A204.1 (cell line): ENCODE measurements around the gene COL6A5.
"Not testable (repeated sequence)": the region's sequence is repeated elsewhere in the genome, so short reads cannot be mapped to it uniquely, and the experiment has no call there.

Experiments used
- FAIRE-seq: peaks from 2 replicates; lab custom pipeline; 2012; peaks lifted over from hg19 to GRCh38; lab: Jason Lieb, UNC

Gene COL6A5

GRCh38 chr3:130345487-130346079, at the start of gene COL6A5:
TSS of gene COL6A5 (plus strand) at chr3:130345672. CDS start at chr3:130373639, 27,967 bp downstream.
- FAIRE-seq, result no peak

- FAIRE-seq, result no peak
Measured at GRCh38 chr3:130299531-130299930, 45.9 kb upstream of the COL6A5 start.

GRCh38 chr3:130300888-130301287, 44.6 kb upstream of the COL6A5 start:
- no peak for FAIRE-seq

GRCh38 chr3:130310109-130310508, 35.4 kb upstream of the COL6A5 start:
- no peak for FAIRE-seq

DNA sequence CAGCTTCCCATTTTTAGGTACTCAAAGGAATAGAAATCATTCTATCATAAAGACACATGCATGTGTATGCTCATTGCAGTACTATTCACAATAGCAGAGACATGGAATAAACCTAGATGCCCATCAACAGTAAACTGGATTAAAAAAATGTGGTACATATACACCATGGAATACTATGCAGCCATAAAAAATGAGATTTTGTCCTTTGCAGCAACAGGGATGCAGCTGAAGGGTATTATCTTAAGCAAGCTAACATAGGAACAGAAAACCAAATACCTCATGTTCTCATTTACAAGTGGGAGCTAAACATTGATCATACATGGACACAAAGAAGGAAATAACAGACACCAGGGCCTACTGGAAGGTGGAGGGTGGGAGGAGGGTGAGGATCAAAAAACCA, 33.1 kb upstream of the COL6A5 start:
- FAIRE-seq, result no peak

GRCh38 chr3:130316169-130316568, 29.3 kb upstream of the COL6A5 start:
- no peak for FAIRE-seq

DNA sequence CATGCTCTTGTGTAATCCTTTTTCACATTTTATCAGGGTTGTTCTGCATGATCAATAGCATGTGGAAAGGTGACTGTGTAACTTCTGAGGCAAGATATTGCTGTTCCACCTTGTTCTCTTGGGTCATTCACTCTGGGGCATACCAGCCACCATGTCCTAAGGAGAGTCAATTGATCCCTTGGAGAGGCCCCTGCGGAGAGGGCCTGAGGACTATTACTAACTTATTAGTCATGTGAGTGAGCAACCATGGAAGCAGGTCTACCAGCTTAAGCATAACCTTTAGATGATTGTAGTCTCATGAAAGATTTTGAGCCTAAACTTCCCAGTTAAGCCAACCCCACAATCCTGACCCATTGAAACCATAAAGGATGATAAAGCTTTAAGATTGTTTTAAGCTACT, 22.0 kb upstream of the COL6A5 start:
- FAIRE-seq, result no peak

DNA sequence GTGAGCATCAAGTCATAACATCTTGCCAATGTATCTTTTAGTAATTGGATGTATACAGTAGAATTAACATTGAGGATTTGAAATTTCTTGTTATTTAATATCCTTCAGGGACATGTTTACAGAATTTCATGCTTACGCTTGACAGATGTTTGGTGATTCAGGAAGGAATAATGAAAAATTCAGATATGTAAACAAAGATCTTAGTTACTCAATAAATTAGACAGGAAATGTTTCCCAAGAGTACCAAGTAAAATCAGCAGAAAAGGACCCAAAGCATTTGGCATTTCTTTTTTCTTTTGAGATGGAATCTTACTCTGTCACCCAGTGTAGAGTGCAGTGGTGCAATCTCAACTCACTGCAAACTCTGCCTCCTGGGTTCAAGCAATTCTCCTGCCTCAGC, 4.7 kb upstream of the COL6A5 start:
- no peak for FAIRE-seq

DNA sequence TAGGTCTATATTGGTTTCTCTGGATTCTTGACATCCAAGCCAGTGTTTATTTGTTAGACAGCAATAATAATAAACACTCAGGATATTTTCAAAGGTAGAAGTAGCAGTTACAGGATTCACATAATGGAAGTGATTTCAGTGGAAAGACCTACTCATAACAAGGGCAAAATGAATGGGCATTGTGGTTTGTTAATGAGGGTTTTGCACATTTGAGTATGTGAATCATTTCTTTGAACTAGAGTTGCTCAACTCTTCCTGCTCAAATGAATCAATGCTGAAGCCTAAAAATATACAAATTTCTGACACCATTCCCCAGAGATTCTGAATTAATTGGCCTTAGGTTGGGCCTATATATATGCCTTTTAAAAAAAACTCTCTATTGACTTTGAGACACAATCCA, 4.1 kb upstream of the COL6A5 start:
- no peak for FAIRE-seq

GRCh38 chr3:130341882-130342281, 3.6 kb upstream of the COL6A5 start:
- FAIRE-seq, result no peak

GRCh38 chr3:130342821-130343661, 2.4 kb upstream of the COL6A5 start:
- FAIRE-seq, result no peak

- not testable (repeated sequence) for FAIRE-seq
Measured at GRCh38 chr3:130348258-130348657, 2.8 kb downstream of the COL6A5 start.

- no peak for FAIRE-seq
Measured at GRCh38 chr3:130354430-130354829, 9.0 kb downstream of the COL6A5 start.

DNA sequence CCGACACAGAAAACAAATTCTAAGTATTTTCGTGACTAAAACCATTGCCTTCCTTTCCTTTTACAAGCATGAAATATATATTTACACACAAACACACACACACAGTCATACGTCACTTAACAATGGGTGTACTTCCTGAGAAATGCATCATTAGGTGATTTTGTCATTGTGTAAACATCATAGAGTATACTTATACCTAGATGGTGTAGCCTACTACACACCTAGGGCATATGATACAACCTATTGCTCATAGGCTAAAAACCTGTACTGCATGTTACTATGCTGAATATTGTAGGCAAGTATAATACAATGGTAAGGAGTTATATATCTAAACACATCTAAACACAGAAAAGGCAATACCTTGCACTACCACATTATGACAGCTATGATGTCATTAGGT, 28.6 kb downstream of the COL6A5 start:
- no peak for FAIRE-seq

GRCh38 chr3:130374908-130375307, 29.4 kb downstream of the COL6A5 start:
- FAIRE-seq, result no peak

DNA sequence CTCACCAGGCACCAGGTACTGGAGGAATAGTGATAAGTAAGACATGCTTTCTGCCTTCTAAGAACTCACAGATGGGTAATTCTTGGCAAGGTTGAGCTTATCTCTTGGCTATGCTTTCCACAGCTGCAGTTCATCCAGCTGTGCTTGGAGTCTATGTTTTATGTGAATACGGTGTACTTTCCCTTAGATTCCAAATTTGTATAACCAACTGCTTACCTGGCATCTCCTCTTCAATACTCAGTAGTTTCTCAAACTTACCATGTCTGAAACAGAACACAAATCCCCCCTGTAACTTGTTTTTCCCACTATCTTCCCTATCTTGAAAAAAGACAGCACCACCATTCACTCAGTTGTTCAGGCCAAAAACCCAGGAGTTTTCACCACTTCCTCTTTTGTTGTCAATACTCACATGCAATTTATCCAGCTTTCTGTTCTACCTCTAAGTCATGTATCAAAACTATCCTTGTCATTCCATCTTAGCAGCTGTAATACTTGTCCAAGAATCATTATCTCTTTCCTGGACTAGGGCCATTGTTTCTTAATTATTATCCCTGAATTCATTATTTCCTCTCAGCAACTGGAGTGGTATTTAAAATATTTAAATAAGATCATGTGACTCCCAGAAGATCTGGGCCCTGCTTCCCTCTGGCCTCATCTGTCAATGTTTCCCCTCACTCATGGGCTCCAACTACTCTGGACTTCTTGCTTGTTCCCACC, 32.6 kb downstream of the COL6A5 start:
- no peak for FAIRE-seq

- no peak for FAIRE-seq
Measured at GRCh38 chr3:130378677-130379191, 33.3 kb downstream of the COL6A5 start.

DNA sequence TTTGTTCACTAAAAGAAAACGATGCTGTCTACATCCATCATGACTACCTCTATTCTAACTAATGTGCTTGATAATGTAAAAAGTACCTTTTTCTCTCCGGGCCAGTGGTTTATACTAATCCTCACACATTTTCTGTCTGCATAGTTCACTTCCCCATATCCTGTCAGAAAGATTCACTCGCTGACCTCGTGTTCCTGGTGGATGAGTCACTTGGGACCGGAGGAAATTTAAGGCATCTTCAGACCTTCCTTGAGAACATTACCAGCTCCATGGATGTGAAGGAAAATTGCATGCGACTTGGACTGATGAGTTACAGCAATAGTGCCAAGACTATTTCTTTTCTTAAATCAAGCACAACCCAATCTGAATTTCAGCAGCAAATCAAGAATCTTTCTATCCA, 33.8 kb downstream of the COL6A5 start:
- no peak for FAIRE-seq

DNA sequence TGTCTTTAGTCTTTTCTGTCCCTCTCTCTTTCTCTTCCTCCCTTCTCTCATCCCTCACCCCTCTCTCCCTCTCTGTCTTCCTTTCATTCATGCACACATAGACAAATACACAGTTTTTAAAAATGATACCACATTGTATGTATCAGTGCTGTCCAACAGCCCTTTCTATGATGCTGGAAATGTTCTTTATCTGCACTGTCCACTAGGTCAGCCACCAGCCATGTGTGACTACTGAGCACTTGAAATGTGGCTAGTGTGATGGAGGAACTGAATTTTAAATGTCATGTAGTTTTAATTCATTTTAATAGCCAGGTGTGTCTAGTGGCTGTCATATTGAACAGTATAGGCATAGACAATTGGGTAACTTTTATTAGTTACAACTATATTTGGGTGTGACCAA, 34.9 kb downstream of the COL6A5 start:
- FAIRE-seq, result no peak

GRCh38 chr3:130383424-130383823, 38.0 kb downstream of the COL6A5 start:
- no peak for FAIRE-seq

GRCh38 chr3:130384476-130385025, 39.1 kb downstream of the COL6A5 start:
- no peak for FAIRE-seq

GRCh38 chr3:130386604-130387263, 41.3 kb downstream of the COL6A5 start:
- FAIRE-seq, result no peak
